ENCODE data around the gene MALRD1.

DNA sequence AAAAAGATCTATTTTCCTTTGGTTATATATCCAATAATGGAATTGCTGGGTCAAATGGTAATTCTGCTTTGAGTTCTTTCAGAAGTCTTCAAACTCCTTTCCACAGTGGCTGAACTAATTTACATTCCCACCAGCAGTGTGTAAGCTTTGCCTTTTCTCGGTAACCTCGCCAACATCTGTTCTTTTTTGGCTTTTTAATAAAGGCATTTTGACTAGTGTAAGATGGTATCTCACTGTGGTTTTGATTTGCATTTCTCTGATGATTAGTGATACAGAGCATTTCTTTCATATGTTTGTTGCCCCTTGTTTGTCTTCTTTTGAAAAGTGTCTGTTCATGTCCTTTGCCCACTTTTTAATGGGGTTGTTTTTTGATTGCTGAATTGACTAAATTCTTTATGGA, 285.0 kb downstream of the MALRD1 start:
- TF ChIP-seq, protein P1, sequence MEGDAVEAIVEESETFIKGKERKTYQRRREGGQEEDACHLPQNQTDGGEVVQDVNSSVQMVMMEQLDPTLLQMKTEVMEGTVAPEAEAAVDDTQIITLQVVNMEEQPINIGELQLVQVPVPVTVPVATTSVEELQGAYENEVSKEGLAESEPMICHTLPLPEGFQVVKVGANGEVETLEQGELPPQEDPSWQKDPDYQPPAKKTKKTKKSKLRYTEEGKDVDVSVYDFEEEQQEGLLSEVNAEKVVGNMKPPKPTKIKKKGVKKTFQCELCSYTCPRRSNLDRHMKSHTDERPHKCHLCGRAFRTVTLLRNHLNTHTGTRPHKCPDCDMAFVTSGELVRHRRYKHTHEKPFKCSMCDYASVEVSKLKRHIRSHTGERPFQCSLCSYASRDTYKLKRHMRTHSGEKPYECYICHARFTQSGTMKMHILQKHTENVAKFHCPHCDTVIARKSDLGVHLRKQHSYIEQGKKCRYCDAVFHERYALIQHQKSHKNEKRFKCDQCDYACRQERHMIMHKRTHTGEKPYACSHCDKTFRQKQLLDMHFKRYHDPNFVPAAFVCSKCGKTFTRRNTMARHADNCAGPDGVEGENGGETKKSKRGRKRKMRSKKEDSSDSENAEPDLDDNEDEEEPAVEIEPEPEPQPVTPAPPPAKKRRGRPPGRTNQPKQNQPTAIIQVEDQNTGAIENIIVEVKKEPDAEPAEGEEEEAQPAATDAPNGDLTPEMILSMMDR (IDR thresholded peaks at IDR 0.05), result no peak
- no peak for TF ChIP-seq POLR2AphosphoS5 (IDR thresholded peaks at IDR 0.05)
